HG03103 (cell line): ENCODE results near the gene UGT1A10.
"Not testable (repeated sequence)": the region's sequence is repeated elsewhere in the genome, so short reads cannot be mapped to it uniquely, and the experiment has no call there.

Experiments
- ATAC-seq: cut with Tn5 transposase; IDR thresholded peaks from one replicate; pipeline ENCODE4 v1.9.1; 2021; ENCODE audit warnings: low read depth; ENCODE audit not compliant: unreplicated experiment

The UGT1A10 gene

GRCh38 chr2:233736868-233737653 is 100.8 kb downstream of the UGT1A10 start:
- not testable (repeated sequence) for ATAC-seq

- no peak for ATAC-seq
Observed at GRCh38 chr2:233740870-233741269, 104.6 kb downstream of the UGT1A10 start.

- no peak for ATAC-seq
Observed at GRCh38 chr2:233743464-233744259, 107.4 kb downstream of the UGT1A10 start.

- ATAC-seq, result no peak
Observed at GRCh38 chr2:233745073-233745755, 109.0 kb downstream of the UGT1A10 start.

- ATAC-seq, result not testable (repeated sequence)
Observed at GRCh38 chr2:233745838-233746237, 109.6 kb downstream of the UGT1A10 start.

- no peak for ATAC-seq
Observed at GRCh38 chr2:233746475-233747282, 110.4 kb downstream of the UGT1A10 start.

GRCh38 chr2:233747283-233747544 is 111.0 kb downstream of the UGT1A10 start:
- no peak for ATAC-seq

GRCh38 chr2:233750689-233751088 is 114.4 kb downstream of the UGT1A10 start:
- not testable (repeated sequence) for ATAC-seq

GRCh38 chr2:233751212-233752009 is 115.2 kb downstream of the UGT1A10 start:
- ATAC-seq, result not testable (repeated sequence)

- ATAC-seq, result no peak
Observed at GRCh38 chr2:233754872-233755611, 118.8 kb downstream of the UGT1A10 start.

- no peak for ATAC-seq
Observed at GRCh38 chr2:233756429-233757081, 120.3 kb downstream of the UGT1A10 start.

- no peak for ATAC-seq
Observed at GRCh38 chr2:233758141-233758540, 121.9 kb downstream of the UGT1A10 start.

GRCh38 chr2:233758849-233759248 is 122.6 kb downstream of the UGT1A10 start:
- no peak for ATAC-seq

GRCh38 chr2:233760043-233760442 is 123.8 kb downstream of the UGT1A10 start, which contains the start of gene UGT1A1:
UGT1A1 (plus strand) TSS chr2:233760270; CDS start chr2:233760288, 18 bp downstream.
- no peak for ATAC-seq

GRCh38 chr2:233761040-233761769 is 125.0 kb downstream of the UGT1A10 start:
- ATAC-seq, result no peak

GRCh38 chr2:233764264-233764663 is 128.0 kb downstream of the UGT1A10 start:
- no peak for ATAC-seq

GRCh38 chr2:233764761-233765160 is 128.5 kb downstream of the UGT1A10 start:
- no peak for ATAC-seq

- no peak for ATAC-seq
Observed at GRCh38 chr2:233766416-233766815, 130.2 kb downstream of the UGT1A10 start.
